GM21576 (cell line): ENCODE results near the gene SULT1A1.
A peak's percentile ranks its signal among the peaks of the same experiment; 100 is the strongest.
"Not testable (repeated sequence)": the region's sequence is repeated elsewhere in the genome, so short reads cannot be mapped to it uniquely, and the experiment has no call there.

ENCODE experiments used
- ATAC-seq: cut with Tn5 transposase; IDR thresholded peaks from one replicate; pipeline ENCODE4 v1.9.1; 2021; ENCODE audit warnings: mild to moderate bottlenecking, moderate library complexity; ENCODE audit not compliant: unreplicated experiment

Gene SULT1A1

GRCh38 chr16:28608867-28609596, 812 bp downstream of the SULT1A1 start:
- ATAC-seq: not testable (repeated sequence)

- not testable (repeated sequence) for ATAC-seq
Measured at GRCh38 chr16:28608496-28608808, 1.4 kb downstream of the SULT1A1 start.

DNA sequence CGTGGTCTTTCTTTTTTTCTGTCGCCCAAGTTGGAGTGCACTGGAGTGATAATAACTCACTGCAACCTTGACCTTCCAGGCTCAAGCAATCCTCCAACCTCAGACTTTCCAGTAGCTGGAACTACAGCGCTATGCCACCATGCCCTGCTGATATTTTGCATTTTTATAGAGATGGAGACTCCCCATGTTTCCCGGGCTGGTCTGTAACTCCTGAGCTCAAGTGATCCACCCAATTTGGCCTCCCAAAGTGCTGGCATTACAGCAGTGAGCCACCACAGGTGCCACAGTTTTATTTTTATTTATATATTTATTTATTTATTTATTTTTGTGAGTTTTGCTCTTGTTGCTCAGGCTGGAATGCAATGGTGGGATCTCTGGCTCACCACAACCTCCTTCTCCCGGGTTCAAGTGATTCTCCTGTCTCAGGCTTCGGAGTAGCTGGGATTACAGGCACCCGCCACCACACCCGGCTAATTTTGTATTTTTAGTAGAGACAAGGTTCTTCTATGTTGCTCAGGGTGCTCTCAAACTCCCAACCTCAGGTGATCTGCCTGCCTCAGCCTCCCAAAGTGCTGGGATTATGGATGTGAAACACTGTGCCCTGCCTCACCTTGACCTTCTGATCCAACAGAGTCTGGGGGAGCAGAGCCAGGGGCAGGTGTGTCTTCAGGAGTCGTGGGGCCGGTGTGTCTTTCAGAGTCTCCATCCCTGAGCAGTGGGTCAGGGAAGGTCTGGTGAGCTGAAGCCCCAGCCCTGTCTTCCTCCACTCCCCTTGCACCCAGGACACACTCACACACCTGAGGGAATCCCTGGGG, 2.0 kb downstream of the SULT1A1 start:
- ATAC-seq: not testable (repeated sequence)

GRCh38 chr16:28607116-28607623, 2.7 kb downstream of the SULT1A1 start:
- ATAC-seq: no peak

GRCh38 chr16:28606291-28607115, 3.3 kb downstream of the SULT1A1 start:
- no peak for ATAC-seq

- ATAC-seq: no peak
Measured at GRCh38 chr16:28604186-28604565, 5.7 kb downstream of the SULT1A1 start.

DNA sequence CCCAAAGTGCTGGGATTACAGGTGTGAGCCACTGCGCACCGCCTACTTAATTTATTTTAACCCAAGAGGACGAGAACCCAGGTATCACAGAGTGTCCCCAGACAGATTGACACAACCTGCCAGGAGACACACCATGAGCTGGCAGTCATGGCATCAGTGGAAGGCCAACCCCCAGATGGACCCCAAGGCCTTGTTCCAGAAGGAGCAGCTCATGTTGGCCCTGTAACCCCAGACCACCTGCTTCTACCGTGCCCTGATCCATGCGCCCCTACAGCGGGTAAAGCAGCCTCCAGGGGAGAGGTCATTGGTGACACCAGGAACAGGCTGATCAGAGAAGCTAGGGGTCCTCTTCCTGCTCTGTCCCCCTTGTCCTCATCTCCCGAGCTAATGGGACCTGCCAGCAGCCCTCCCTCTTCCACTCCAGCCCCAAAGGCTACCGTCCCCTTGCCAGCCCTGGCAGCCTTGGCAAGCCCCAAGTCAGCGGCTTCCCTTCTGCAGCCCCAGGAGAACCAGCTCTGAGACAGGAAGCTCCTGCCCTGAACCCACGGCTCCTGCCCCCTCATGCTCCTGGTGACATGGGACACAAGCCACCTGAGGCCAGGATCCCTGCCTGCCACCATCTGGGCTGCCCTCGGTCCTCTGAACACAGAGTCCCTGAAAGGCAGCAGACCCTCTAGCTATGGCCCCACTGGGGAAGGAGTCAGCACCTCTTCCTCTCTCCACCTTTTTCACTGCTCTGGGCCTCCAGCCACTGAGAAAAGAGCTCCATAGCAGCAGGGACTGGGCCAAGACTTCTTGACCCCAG, 6.3 kb downstream of the SULT1A1 start:
- no peak for ATAC-seq

DNA sequence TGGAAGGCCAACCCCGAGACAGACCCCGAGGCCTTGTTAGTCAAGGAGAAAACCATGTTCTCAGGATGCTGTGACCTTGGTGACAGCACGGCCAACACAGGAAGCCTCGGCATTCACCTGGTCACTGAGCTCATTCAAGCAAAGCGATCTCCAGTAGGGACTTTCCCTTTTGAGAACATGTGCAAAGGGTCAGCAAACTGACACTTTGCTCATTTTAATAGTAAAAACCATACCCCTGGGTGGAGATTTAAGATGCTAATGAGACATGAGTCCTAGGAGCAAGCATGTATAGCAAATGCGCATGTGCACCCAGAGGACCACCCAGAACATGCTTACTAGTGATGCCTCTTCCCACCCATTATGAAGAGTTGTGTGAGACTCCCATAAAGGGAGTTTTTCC, 7.3 kb downstream of the SULT1A1 start:
- no peak for ATAC-seq

GRCh38 chr16:28602062-28602461, 7.8 kb downstream of the SULT1A1 start:
- ATAC-seq: not testable (repeated sequence)

GRCh38 chr16:28601589-28601988, 8.3 kb downstream of the SULT1A1 start:
- ATAC-seq: not testable (repeated sequence)

DNA sequence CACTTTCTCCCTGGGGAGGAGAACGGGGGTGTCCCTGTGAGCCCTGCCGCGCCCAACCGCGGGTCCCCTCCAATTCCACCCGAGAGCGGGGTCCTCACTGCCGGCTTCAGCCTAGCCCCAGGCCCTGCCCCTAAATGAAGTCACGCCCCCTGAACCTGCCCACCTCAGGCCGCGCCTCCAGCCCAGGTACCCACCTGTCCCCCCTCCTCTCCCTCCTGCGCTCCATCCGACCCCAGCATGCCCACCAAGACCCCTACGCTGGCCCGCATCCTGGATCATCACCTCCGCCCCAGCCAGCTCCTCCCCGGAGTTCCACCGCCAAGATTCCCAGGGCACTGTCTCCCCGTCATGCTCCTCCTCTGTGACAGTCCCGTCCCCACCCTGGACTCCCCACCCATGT, 8.9 kb downstream of the SULT1A1 start:
- not testable (repeated sequence) for ATAC-seq

- peak; percentile 68 for ATAC-seq
Measured at GRCh38 chr16:28599377-28600285, 10.2 kb downstream of the SULT1A1 start.

DNA sequence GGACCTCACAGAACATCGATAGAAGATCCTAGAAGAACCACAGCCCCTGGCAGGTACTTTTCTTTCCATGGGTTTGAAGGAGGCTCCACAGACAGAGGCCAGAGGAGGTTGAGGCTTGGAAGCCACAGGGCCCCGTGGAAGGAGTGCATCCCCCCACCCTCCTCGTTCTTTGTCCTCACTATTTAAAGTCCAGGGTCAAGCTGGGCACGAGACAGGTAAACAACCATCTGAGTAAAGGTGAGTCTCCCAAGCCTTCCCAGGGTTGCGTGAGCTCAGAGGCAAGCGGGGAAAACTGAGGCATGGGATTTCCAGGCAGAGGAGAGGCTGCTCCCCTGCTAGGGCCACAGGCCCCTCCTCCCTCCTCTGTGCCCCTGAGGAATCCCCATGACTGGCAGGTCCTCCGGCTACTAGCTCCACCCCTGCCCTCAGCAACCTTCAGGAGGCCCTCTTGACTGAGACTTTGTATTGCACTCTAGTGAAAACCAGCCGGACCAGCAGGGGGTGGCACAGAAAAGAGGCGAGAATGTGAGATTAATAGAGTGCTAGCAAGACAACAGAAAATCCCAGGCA, 12.1 kb downstream of the SULT1A1 start:
- ATAC-seq: no peak

DNA sequence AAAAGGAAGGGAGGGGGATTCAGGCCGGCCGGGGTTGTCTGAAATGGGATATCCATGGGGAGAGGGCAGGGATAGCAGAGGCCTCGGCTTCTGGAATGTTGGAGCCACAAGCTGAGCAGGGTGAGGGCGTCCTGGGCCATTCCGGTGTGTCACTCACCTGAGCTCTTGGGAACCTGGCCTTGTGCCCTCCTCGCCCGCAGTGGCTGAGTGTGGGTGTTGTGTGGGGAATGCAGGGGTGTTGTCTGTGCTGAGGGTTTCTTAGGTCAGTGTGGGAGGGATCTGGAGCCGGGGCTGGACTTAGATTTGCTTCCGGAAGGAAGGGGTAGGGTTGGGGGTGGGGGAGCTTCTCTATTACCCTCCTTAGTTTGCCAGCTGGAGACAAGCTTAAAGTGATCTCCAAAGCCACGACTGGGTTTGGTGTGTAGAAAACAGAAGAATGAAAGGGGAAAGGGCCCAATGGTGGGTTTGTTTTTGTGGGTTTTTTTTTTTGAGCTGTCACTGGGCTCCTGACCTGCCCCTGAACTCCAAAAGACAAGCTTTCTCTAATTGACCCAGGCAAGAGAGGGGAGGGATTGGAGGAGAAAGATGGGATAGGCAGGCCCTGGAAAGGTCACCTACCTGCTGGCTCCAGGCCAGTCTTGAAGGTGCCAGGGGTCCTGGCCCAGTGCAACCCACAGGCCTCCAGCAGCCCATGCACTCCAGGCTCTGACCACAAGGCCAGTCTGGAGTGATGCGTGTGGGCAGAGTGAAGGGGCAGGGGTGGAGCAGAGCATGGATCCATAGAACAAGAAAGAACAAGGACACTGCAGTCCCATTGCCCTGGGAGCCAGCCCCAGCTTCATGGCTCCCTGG, 12.8 kb downstream of the SULT1A1 start, which contains the start of gene SULT1A2:
Gene SULT1A2, minus strand, starts transcription at position 211 of the 852 bp plus-strand sequence. CDS start 1,120 bp downstream, outside the sequence.
- no peak for ATAC-seq

DNA sequence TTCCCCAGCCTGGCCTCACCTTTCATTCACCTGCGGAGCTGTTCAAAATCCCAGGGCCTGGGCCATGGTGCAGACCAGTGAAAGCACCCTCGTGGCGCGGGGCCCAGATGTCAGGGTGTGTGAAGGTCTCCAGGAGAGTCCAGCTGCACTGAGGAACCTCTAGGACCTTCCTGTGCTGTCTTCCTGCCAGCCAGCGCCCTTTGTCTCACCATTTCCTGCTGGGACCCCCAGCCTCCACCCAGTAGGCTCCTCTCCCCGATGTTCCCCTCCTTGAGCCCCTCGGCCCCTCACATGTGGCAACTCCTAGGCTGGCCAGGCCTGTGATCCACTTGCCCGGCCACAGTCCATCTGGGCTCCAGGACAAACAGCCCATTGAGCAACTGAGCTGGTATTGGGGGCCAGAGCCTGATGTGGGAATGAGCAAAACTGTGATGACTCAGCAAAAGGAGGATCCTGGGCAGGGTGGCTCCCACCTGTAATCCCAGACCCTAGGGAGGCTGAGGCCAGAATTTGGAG, 13.7 kb downstream of the SULT1A1 start:
- ATAC-seq: no peak

- not testable (repeated sequence) for ATAC-seq
Measured at GRCh38 chr16:28595451-28595850, 14.4 kb downstream of the SULT1A1 start.

DNA sequence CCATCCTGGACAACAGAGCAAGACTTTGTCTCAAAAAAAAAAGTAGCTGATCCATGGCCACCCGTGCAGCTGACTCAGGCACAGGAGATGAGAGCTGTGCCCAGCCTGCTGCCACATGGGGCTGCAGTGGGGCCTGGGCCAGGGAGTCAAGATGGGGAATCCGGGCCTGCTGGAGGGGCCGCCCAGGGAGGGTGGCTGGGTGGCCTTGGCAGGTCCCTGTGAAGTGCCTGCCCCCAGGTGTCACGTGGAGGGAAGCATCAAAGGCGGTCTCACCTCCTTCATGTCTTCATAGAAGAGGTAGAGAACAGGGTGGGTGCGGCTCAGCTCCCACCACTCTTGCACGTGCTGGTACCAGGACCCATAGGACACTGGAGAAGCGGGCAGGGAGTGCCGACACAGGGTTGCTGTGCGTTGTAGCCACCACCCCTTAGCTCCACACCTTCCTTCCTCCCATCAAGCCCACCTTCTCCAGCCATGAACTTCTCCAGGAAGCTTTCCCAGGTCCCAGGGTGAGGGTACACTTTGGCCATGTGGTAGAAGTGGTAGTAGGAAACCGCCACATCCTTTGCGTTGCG, 16.8 kb downstream of the SULT1A1 start:
- ATAC-seq: no peak
